Stimulated activated CD4-positive, alpha-beta T cell treated with anti-CD3 and anti-CD28 coated beads, Interleukin-1b, Interleukin-23, amount 100 ng/mL, for 24 hours (primary cell): ENCODE data around the gene RAC2.
A peak's percentile ranks its signal among the peaks of the same experiment; 100 is the strongest.
"Not testable (repeated sequence)": the region's sequence is repeated elsewhere in the genome, so short reads cannot be mapped to it uniquely, and the experiment has no call there.

Experiments
- DNase-seq, 4 experiments: peaks; one replicate each; pipeline ENCODE4 v3.0.0-alpha.2; 2020; ENCODE audit warnings: low read depth in 4 of 4, low spot score in 1 of 4

RAC2 gene

GRCh38 chr22:37256075-37256726, 12.1 kb upstream of the RAC2 start:
- DNase-seq = no peak

- DNase-seq = no peak
Measured at GRCh38 chr22:37255558-37256006, 11.5 kb upstream of the RAC2 start.

- DNase-seq = no peak
Measured at GRCh38 chr22:37254867-37255233, 10.8 kb upstream of the RAC2 start.

GRCh38 chr22:37254209-37254866, 10.3 kb upstream of the RAC2 start:
- DNase-seq = no peak

GRCh38 chr22:37253126-37253660, 9.1 kb upstream of the RAC2 start:
- DNase-seq = no peak

GRCh38 chr22:37251836-37252235, 7.8 kb upstream of the RAC2 start:
- not testable (repeated sequence) for DNase-seq

- DNase-seq = no peak
Measured at GRCh38 chr22:37249986-37250385, 5.9 kb upstream of the RAC2 start.

- DNase-seq = no peak
Measured at GRCh38 chr22:37248251-37248650, 4.2 kb upstream of the RAC2 start.

GRCh38 chr22:37245740-37246139, 1.7 kb upstream of the RAC2 start:
- no peak for DNase-seq

GRCh38 chr22:37244922-37245722, 1.1 kb upstream of the RAC2 start:
- DNase-seq = no peak

- no peak for DNase-seq
Measured at GRCh38 chr22:37243402-37244113, 511 bp downstream of the RAC2 start.

- DNase-seq = peak; percentile 70 to 92 (median 78)
Measured at GRCh38 chr22:37242395-37242918, 1.6 kb downstream of the RAC2 start.

GRCh38 chr22:37241351-37242142, 2.5 kb downstream of the RAC2 start:
- DNase-seq = no peak

GRCh38 chr22:37240941-37241320, 3.1 kb downstream of the RAC2 start:
- no peak for DNase-seq

GRCh38 chr22:37240240-37240940, 3.7 kb downstream of the RAC2 start:
- no peak for DNase-seq

GRCh38 chr22:37239336-37240239, 4.5 kb downstream of the RAC2 start:
- DNase-seq = no peak

GRCh38 chr22:37237371-37238268, 6.4 kb downstream of the RAC2 start:
- no peak for DNase-seq
